T-helper 1 cell treated with Interleukin-12 subunit alpha and Interleukin-12 subunit beta and Interleukin-4 antibody, amounts not matched to agents 30 μg/mL and 1 μg/mL, for 36 hours (primary cell): ENCODE measurements around the gene PGBD1.
A peak's percentile ranks its signal among the peaks of the same experiment; 100 is the strongest.

Experiments used
- H3K27ac Mint-ChIP-seq: one replicate; pipeline ENCODE4 v1.8.0; 2021; ENCODE audit warnings: mild to moderate bottlenecking, mixed read lengths
- H3K27me3 Mint-ChIP-seq: one replicate; pipeline ENCODE4 v1.8.0; 2021; ENCODE audit warnings: low read depth, mixed read lengths
- H3K36me3 Mint-ChIP-seq: one replicate; pipeline ENCODE4 v1.8.0; 2021; ENCODE audit warnings: low read depth, mixed read lengths
- H3K4me1 Mint-ChIP-seq: one replicate; pipeline ENCODE4 v1.8.0; 2021; ENCODE audit warnings: low read depth, mixed read lengths
- H3K4me3 Mint-ChIP-seq: one replicate; pipeline ENCODE4 v1.8.0; 2021; ENCODE audit warnings: mild to moderate bottlenecking, moderate library complexity, mixed read lengths
- H3K9me3 Mint-ChIP-seq: one replicate; pipeline ENCODE4 v1.8.0; 2021; ENCODE audit warnings: mixed read lengths

Gene PGBD1, protein sequence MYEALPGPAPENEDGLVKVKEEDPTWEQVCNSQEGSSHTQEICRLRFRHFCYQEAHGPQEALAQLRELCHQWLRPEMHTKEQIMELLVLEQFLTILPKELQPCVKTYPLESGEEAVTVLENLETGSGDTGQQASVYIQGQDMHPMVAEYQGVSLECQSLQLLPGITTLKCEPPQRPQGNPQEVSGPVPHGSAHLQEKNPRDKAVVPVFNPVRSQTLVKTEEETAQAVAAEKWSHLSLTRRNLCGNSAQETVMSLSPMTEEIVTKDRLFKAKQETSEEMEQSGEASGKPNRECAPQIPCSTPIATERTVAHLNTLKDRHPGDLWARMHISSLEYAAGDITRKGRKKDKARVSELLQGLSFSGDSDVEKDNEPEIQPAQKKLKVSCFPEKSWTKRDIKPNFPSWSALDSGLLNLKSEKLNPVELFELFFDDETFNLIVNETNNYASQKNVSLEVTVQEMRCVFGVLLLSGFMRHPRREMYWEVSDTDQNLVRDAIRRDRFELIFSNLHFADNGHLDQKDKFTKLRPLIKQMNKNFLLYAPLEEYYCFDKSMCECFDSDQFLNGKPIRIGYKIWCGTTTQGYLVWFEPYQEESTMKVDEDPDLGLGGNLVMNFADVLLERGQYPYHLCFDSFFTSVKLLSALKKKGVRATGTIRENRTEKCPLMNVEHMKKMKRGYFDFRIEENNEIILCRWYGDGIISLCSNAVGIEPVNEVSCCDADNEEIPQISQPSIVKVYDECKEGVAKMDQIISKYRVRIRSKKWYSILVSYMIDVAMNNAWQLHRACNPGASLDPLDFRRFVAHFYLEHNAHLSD

DNA sequence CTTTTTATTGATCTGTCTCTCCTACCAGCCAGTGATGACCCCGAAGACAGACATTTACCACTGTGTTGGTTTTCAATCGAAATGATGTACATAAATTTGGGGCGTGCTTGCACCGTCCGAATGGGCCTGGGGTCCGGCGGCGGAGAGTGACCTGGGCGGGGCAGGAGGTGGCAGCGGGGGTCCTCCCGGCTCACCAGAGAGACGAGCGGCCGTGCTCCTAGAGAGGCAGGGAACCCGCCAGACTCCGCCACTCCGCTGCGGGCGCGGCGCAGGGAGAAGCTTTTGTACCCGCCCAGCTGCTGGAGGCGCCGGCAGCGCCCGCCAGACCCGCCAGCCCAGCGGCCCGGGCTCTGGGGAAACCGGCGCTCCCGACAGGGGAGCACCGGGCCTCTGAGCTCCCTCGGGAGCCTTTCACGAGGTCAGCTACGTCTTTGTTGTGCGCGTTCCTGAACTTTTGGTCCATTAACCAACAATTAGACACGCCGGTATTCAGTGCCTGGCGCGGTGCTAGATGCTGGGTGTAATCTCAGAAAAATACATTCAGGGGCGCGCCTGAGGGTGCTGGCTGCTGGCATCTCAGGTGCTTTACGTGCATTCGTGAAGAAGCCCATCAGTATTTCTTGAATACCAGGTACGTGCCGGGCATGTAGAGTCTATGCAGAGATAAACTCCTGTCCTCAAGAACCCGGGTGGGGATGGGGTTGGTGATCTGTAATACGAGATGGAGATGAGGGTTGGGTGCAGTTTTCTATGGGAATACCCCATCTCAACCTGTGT lies at the start of gene PGBD1:
PGBD1 (plus strand) TSS at position 285 of the 777 bp plus-strand sequence. CDS start 2,242 bp downstream, outside the sequence.
- peaks cover 4% of the 10 kb centered on the region for H3K27me3 Mint-ChIP-seq
- H3K4me1 Mint-ChIP-seq = peaks cover 9% of the 10 kb centered on the region
- no peaks in the 10 kb centered on the region for H3K9me3 Mint-ChIP-seq
- peak within 1 kb of the TSS; percentile 83 for H3K4me3 Mint-ChIP-seq
- H3K27ac Mint-ChIP-seq = no peak within 1 kb of the TSS
- H3K36me3 Mint-ChIP-seq = peaks cover 8% of the 10 kb centered on the region

DNA sequence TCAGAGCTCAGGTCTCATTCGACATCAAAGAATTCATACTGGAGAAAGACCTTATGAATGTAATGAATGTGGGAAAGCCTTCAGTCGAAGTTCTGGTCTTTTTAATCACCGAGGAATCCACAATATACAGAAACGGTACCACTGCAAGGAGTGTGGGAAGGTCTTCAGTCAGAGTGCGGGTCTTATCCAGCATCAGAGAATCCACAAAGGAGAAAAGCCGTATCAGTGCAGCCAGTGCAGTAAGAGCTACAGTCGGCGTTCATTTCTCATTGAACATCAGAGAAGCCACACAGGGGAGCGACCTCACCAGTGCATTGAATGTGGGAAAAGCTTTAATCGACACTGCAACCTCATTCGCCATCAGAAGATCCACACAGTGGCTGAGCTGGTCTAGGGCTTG lies 48.6 kb upstream of the PGBD1 start:
- no peak overlapping the region for H3K4me3 Mint-ChIP-seq
- H3K36me3 Mint-ChIP-seq = peaks cover 29% of the 10 kb centered on the region

DNA sequence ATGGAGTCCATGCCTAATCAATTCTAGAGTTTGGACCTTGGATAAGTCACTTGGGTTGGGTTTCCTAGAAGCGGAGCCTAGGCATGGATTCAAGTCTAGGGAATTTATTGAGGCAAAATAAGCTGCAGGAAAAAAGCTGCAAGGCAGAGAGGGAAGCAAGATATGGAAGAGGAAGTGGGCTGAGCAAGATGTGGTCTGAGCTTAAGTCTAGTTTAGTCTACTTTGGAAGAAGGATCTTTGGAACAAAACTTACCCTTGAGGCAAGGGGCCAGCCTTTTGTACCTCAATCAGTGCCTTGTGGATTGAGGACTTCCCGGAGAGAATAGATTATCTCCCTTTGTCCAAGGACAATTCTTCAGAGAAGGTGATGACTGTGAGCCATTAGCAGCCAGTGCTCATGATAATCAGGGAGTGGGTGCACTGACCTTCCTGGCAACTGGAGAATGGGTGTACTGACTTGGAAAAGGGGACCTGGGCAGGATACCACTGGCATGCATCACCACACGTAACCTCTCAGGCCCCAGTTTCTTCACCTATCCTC lies 45.4 kb upstream of the PGBD1 start:
- Mint-ChIP-seq H3K9me3 (peaks cover 15% of the 10 kb centered on the region), H3K27ac (no peak overlapping the region), H3K4me1 (peaks cover 2% of the 10 kb centered on the region), H3K27me3 (no peaks in the 10 kb centered on the region), H3K36me3 (peaks cover 17% of the 10 kb centered on the region), H3K4me3 (no peak overlapping the region)

More for the DNA sequence above, 48.6 kb upstream of the PGBD1 start:
- H3K27me3 Mint-ChIP-seq = no peaks in the 10 kb centered on the region
- peaks cover 6% of the 10 kb centered on the region for H3K4me1 Mint-ChIP-seq
- peaks cover 7% of the 10 kb centered on the region for H3K9me3 Mint-ChIP-seq
- no peak overlapping the region for H3K27ac Mint-ChIP-seq

- Mint-ChIP-seq H3K4me1 (peaks cover 2% of the 10 kb centered on the region), H3K36me3 (peaks cover 14% of the 10 kb centered on the region), H3K9me3 (peaks cover 7% of the 10 kb centered on the region), H3K27me3 (no peaks in the 10 kb centered on the region), H3K4me3 (no peak overlapping the region), H3K27ac (no peak overlapping the region)
Measured at GRCh38 chr6:28239636-28240035, 41.7 kb upstream of the PGBD1 start.

DNA sequence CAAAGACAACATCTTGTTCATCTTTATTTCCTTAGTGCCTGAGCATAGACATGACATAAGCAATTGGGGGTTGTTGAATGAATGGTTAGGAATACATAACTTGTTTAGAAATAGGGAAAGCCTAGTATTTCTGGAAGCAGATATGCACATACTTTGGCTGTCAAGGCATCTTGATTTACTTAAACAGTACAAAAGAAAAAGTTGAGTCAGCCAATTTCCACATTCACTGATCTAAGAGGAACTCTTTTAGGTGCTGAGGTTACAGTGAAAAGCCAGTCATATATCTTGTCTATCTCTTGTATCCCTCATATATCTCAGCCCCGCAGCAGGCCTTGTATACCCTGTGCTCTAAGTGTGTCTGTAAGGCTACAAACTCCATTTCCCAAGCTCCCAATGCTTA lies 40.9 kb upstream of the PGBD1 start:
- peaks cover 2% of the 10 kb centered on the region for H3K4me1 Mint-ChIP-seq
- H3K9me3 Mint-ChIP-seq = peaks cover 7% of the 10 kb centered on the region
- H3K27me3 Mint-ChIP-seq = no peaks in the 10 kb centered on the region
- H3K36me3 Mint-ChIP-seq = peaks cover 19% of the 10 kb centered on the region
- H3K27ac Mint-ChIP-seq = no peak overlapping the region
- H3K4me3 Mint-ChIP-seq = no peak overlapping the region

DNA sequence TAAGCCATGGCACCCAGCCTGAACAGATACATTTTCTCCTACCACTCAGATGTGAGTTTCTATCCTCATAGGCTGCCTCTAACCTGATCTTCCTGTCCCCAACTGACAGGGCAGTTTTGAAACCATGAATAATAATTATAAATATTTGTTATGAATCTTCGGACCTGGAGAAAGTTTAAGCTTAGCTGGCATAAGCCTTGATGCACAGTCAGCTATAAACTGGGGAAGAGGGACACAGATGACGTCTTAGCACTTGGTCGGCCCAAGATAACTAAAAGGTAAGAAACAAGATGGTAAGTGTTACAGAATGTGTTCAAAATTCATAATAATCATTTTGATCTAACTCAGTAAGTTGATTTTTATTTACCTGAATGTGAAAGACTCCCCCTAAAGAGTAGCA lies 37.4 kb upstream of the PGBD1 start:
- H3K9me3 Mint-ChIP-seq = no peaks in the 10 kb centered on the region
- H3K36me3 Mint-ChIP-seq = peaks cover 48% of the 10 kb centered on the region
- no peaks in the 10 kb centered on the region for H3K4me1 Mint-ChIP-seq
- no peak overlapping the region for H3K4me3 Mint-ChIP-seq
- H3K27ac Mint-ChIP-seq = no peak overlapping the region
- H3K27me3 Mint-ChIP-seq = no peaks in the 10 kb centered on the region

DNA sequence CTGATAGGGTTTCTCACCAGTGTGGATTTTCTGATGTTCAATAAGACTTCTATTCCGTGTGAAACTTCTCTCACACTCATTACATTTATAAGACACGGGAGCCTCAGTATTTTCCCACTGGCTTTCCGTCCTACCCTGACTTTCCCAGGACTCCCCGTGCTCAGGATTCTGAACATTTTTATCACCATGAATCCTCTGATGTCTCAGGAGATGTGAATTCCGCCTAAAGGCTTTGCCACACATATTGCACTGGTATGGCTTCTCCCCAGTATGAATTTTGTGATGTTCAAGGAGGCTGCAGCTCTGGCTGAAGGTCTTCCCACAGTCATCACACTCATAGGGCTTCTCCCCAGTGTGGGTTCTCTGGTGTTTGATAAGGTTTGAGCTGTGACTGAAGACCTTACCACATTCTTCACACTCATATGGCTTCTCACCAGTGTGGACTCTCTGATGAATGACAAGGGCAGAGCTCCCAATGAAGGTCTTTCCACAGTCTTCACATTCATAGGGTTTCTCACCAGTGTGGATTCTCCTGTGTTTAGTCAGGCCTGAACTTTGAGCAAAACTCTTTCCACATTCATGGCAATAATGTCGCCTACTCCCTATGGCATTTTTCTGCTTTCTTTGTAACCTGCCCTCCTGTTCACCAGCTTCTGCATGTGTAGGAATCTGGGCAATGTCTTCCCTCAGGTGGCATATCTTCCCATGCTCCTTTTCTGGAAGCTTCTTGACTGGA lies 36.0 kb upstream of the PGBD1 start:
- Mint-ChIP-seq H3K36me3 (peaks cover 51% of the 10 kb centered on the region), H3K9me3 (no peaks in the 10 kb centered on the region)

GRCh38 chr6:28248916-28249315 lies 32.5 kb upstream of the PGBD1 start:
- Mint-ChIP-seq H3K4me1 (peaks cover 16% of the 10 kb centered on the region), H3K4me3 (no peak overlapping the region)

More for the DNA sequence above, 36.0 kb upstream of the PGBD1 start:
- H3K27ac Mint-ChIP-seq = no peak overlapping the region
- no peaks in the 10 kb centered on the region for H3K27me3 Mint-ChIP-seq
- peaks cover 6% of the 10 kb centered on the region for H3K4me1 Mint-ChIP-seq
- no peak overlapping the region for H3K4me3 Mint-ChIP-seq

GRCh38 chr6:28250747-28251146 lies 30.6 kb upstream of the PGBD1 start:
- H3K36me3 Mint-ChIP-seq = peaks cover 38% of the 10 kb centered on the region
- no peak overlapping the region for H3K27ac Mint-ChIP-seq
- peaks cover 6% of the 10 kb centered on the region for H3K9me3 Mint-ChIP-seq
- H3K27me3 Mint-ChIP-seq = peaks cover under 1% of the 10 kb centered on the region
- H3K4me1 Mint-ChIP-seq = peaks cover 16% of the 10 kb centered on the region
- peak overlapping the region; percentile 72 for H3K4me3 Mint-ChIP-seq

More at GRCh38 chr6:28248916-28249315, 32.5 kb upstream of the PGBD1 start:
- H3K27me3 Mint-ChIP-seq = no peaks in the 10 kb centered on the region
- peaks cover 51% of the 10 kb centered on the region for H3K36me3 Mint-ChIP-seq
- peaks cover 6% of the 10 kb centered on the region for H3K9me3 Mint-ChIP-seq
- no peak overlapping the region for H3K27ac Mint-ChIP-seq

- Mint-ChIP-seq H3K4me1 (peaks cover 16% of the 10 kb centered on the region), H3K27me3 (peaks cover 4% of the 10 kb centered on the region), H3K4me3 (peak overlapping the region; percentile 94), H3K36me3 (peaks cover 29% of the 10 kb centered on the region), H3K27ac (peak overlapping the region; percentile 93), H3K9me3 (peaks cover 6% of the 10 kb centered on the region)
Measured at GRCh38 chr6:28251661-28252008, 29.7 kb upstream of the PGBD1 start.

- Mint-ChIP-seq H3K4me3 (peak within 1 kb of the TSS; percentile 94), H3K27ac (peak within 1 kb of the TSS; percentile 93), H3K36me3 (peaks cover 23% of the 10 kb centered on the region), H3K4me1 (peaks cover 16% of the 10 kb centered on the region), H3K9me3 (peaks cover 6% of the 10 kb centered on the region), H3K27me3 (peaks cover 4% of the 10 kb centered on the region)
Measured at GRCh38 chr6:28252009-28252975, 29.1 kb upstream of the PGBD1 start, which contains the start of gene ZKSCAN4. TSS of gene ZKSCAN4 (minus strand) at chr6:28252269. CDS start at chr6:28251980, 289 bp downstream.

DNA sequence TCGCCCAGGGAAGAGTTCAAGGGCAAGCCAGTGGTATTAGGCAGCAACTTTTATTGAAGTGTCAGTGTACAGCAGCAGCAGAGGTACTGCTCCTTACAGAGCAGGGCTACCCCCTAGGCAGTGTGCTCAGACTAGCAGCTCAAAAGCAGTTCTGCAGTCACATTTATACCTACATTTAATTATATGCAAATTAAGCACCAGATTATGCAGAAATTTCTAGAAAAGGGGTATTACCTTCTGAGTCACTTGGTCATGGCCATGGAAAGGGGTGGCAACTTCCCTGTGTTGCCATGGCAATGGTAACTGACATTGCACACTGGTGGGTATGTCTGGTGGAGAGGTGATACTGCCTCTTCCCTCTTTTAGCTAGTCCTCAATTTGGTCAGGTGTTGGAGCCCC lies 27.3 kb upstream of the PGBD1 start:
- H3K36me3 Mint-ChIP-seq = peaks cover 15% of the 10 kb centered on the region
- peaks cover 4% of the 10 kb centered on the region for H3K27me3 Mint-ChIP-seq
- no peak overlapping the region for H3K27ac Mint-ChIP-seq
- peaks cover 15% of the 10 kb centered on the region for H3K9me3 Mint-ChIP-seq
- peaks cover 23% of the 10 kb centered on the region for H3K4me1 Mint-ChIP-seq
- H3K4me3 Mint-ChIP-seq = no peak overlapping the region

DNA sequence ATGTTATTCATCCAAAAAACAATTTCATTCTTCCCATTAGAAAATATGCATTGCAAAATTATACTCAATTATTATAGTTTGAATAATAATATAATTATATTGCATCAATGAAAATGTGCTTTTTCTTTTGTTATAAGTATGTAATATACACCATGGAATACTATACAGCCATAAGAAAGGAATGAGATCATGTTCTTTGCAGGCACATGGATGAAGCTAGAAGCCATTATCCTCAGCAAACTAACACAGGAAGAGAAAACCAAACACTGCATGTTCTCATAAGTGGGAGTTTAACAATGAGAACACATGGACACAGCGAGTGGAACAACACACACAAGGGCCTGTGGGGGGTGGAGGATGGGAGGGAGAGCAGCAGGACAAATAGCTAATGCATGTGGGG lies 24.3 kb upstream of the PGBD1 start:
- H3K4me1 Mint-ChIP-seq = peaks cover 12% of the 10 kb centered on the region
- H3K4me3 Mint-ChIP-seq = no peak overlapping the region
- peaks cover 23% of the 10 kb centered on the region for H3K9me3 Mint-ChIP-seq
- H3K27ac Mint-ChIP-seq = no peak overlapping the region
- H3K27me3 Mint-ChIP-seq = peaks cover 9% of the 10 kb centered on the region
- H3K36me3 Mint-ChIP-seq = peaks cover 11% of the 10 kb centered on the region
